HG03469 (cell line): ENCODE data around the gene PGM2L1.
"Not testable (repeated sequence)": the region's sequence is repeated elsewhere in the genome, so short reads cannot be mapped to it uniquely, and the experiment has no call there.

Experiments used
- ATAC-seq: cut with Tn5 transposase; IDR thresholded peaks from one replicate; pipeline ENCODE4 v1.9.1; 2021; ENCODE audit warnings: mild to moderate bottlenecking, moderate library complexity, moderate number of reproducible peaks; ENCODE audit not compliant: unreplicated experiment

The PGM2L1 gene

GRCh38 chr11:74341921-74342320 lies 56.3 kb downstream of the PGM2L1 start:
- ATAC-seq: no peak

GRCh38 chr11:74339619-74340018 lies 58.6 kb downstream of the PGM2L1 start:
- ATAC-seq: no peak

DNA sequence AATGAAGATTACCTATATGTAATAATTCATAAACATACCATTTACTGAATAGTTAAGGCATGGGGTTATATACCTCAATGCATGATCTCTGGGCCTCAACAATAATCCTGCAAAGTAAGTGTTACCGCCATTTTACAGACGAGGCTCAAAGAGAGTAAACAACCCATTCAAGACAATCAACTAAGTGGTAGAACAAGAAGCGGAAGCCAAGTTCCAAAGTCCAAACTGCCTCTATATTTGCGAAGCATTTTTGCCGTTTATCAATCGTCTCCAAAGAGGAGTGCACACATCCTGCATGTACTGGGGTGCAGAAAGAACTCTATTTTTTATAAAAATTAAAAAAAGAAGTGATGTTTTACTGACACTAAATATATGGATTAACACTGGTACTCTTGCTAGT lies 59.3 kb downstream of the PGM2L1 start:
- ATAC-seq: no peak

- no peak for ATAC-seq
Observed at GRCh38 chr11:74333193-74333592, 65.0 kb downstream of the PGM2L1 start.

DNA sequence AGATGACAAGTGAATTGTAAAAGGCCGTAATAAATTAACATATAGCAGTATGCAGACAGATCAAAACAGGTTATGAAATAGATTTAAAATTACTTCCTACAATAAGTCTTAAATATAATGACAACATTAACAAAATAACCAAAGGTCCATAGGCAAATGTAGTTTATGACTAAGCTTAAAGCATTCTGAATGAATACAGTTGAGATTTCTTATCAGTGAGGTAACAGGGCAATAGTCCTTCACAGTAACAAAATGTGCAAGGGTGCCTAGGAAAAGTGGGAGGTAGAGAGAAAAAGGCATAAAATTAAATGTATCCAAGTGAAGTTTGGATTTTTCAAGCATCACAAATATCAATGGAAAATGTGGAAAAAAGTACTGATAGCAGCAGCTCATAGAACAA lies 65.9 kb downstream of the PGM2L1 start:
- ATAC-seq: no peak

- not testable (repeated sequence) for ATAC-seq
Observed at GRCh38 chr11:74331000-74331399, 67.2 kb downstream of the PGM2L1 start.

- ATAC-seq: no peak
Observed at GRCh38 chr11:74330075-74330858, 68.0 kb downstream of the PGM2L1 start.

GRCh38 chr11:74327076-74327475 lies 71.2 kb downstream of the PGM2L1 start:
- no peak for ATAC-seq

- ATAC-seq: no peak
Observed at GRCh38 chr11:74326665-74327064, 71.6 kb downstream of the PGM2L1 start.

GRCh38 chr11:74325649-74326645 lies 72.3 kb downstream of the PGM2L1 start:
- ATAC-seq: no peak

GRCh38 chr11:74322667-74323066 lies 75.6 kb downstream of the PGM2L1 start:
- ATAC-seq: no peak

DNA sequence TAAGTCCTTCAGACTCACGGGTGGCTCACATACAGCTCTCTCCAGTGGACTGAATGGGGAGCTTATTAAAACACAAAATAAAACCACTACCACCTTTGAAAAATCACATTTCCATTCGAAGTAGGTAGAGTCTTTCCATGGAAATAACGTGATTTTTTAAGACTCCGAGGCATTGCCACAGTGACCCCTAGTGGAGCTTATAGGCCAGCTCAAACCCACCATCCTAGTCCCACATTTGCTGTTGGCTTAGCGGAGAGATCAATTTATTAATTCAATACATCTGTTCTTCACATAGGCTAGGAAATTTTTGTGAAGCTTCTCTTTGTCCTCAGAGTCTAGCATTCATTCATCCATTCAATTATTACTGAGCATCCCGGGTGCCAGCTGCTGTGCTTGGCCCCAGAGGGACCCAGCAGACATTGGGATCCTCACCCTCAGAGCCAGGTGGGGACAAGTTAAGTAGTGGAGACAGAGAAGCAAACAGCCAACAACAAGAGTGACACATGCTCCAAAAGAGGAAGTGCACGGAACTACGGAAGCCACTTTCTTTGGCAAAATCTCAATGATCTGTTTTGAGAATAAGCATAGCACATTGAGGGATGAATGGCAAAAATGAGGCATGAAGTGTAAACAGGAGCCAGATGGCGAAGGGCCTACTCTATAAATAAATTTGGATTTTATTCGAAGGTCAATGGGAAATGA lies 76.6 kb downstream of the PGM2L1 start:
- no peak for ATAC-seq

GRCh38 chr11:74320538-74320937 lies 77.7 kb downstream of the PGM2L1 start:
- ATAC-seq: no peak

DNA sequence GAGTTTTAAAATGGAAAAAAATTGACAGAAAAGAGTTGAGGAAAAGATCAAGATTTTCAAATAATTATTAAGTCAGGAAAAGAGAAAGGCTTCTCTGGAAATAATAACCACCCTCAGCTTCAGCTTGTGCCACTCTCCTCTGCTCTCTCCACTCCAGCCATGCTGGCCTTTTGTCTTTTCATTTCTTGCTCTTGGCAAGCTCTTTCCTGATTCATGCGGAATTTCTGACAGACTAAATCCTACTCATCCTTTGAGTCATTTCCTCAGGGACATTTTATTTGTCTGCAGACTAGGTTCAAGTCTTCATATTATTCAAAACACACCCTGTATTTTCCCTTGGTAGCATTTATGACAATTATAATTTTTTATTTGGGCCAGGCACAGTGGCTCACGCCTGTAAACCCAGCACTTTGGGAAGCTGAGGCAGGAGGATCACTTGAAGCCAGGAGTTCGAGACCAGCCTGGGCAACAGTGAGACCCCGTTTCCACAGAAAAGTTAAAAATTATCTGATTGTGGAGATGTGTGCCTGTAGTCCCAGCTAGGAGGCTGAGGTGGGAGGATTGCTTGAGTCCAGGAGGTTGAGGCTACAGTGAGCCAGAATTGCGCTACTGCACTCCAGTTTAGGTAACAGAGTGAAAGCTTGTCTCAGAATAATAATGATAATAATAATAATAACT lies 79.0 kb downstream of the PGM2L1 start:
- no peak for ATAC-seq

- ATAC-seq: no peak
Observed at GRCh38 chr11:74318241-74318932, 79.8 kb downstream of the PGM2L1 start.

DNA sequence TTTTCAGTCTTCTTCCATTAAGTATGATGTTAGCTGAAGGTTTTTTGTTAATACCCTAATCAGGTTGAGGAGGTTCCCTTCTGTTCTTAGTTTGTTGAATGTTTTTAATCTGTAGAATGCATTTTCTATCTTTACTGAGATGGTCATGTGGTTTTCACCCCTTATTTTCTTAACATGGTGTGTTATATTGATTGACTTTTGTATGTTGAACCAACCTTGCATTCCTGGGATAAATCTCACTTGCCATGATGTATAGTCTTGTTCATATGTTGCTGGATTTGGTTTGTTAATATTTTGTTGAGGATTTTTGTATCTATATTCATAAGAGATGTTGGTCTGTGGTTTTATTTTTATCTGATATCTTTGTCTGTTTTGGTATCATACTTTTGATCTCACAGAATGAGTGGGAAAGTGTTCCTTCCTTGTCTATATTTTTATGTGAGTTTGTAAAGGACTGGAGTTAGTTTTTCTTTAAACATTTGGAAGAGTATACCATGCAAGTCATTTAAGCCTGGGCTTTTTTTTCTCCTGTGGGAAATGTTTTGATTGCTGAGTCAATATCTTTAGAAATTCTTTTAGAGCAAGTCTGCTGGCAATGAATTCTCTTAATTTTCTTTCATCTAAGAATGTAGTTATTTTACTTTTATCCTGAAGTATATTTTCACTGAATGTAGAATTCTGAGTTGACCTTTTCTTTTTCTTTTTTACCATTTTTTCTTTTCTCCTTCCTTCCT lies 81.3 kb downstream of the PGM2L1 start:
- ATAC-seq: no peak

GRCh38 chr11:74312326-74312725 lies 85.9 kb downstream of the PGM2L1 start:
- ATAC-seq: no peak

- no peak for ATAC-seq
Observed at GRCh38 chr11:74311352-74311926, 86.8 kb downstream of the PGM2L1 start, which contains the start of gene P4HA3. P4HA3 (minus strand) TSS chr11:74311640; CDS start chr11:74311611, 29 bp downstream.

DNA sequence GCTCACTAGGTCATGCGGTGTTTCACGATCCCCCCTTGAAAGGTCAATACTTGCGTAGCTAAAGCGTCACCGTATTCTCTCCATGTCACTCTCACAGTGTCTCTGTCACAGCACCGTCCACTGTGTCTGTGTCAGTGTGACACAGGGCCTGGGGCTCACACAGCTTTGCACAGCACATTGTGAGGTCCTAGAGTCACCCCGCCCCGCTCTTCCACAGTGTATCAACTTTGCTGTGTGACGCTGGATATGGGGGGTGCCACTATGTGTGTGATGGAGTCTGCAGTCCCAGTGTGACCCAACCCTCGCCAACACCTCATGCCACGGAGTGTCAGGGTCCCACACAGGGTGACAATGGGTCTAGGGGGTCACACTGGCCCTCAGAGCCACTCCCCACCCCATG lies 87.4 kb downstream of the PGM2L1 start:
- no peak for ATAC-seq
